HG03457 (cell line): ENCODE results near the gene FAM72A.
"Not testable (repeated sequence)": the region's sequence is repeated elsewhere in the genome, so short reads cannot be mapped to it uniquely, and the experiment has no call there.

Source experiments
- ATAC-seq: cut with Tn5 transposase; IDR thresholded peaks from one replicate; pipeline ENCODE4 v1.9.1; 2021; ENCODE audit warnings: moderate number of reproducible peaks; ENCODE audit not compliant: unreplicated experiment

FAM72A gene

GRCh38 chr1:206215600-206216392 lies 13.2 kb upstream of the FAM72A start:
- not testable (repeated sequence) for ATAC-seq

- not testable (repeated sequence) for ATAC-seq
Observed at GRCh38 chr1:206210802-206211201, 8.2 kb upstream of the FAM72A start.

- ATAC-seq, result not testable (repeated sequence)
Observed at GRCh38 chr1:206205569-206205968, 2.9 kb upstream of the FAM72A start.

- not testable (repeated sequence) for ATAC-seq
Observed at GRCh38 chr1:206204871-206205270, 2.2 kb upstream of the FAM72A start.

- not testable (repeated sequence) for ATAC-seq
Observed at GRCh38 chr1:206204159-206204511, 1.5 kb upstream of the FAM72A start.

GRCh38 chr1:206203364-206204158 lies 922 bp upstream of the FAM72A start, which contains the start of gene SRGAP2:
Gene SRGAP2 (plus strand): TSS chr1:206203541. CDS start chr1:206205971, 2,430 bp downstream.
- ATAC-seq, result not testable (repeated sequence)

- not testable (repeated sequence) for ATAC-seq
Observed at GRCh38 chr1:206196748-206197424, 5.8 kb downstream of the FAM72A start.

- ATAC-seq, result not testable (repeated sequence)
Observed at GRCh38 chr1:206195182-206195581, 7.5 kb downstream of the FAM72A start.

GRCh38 chr1:206186826-206187225 lies 15.8 kb downstream of the FAM72A start:
- not testable (repeated sequence) for ATAC-seq

GRCh38 chr1:206185778-206186177 lies 16.9 kb downstream of the FAM72A start:
- ATAC-seq, result not testable (repeated sequence)

GRCh38 chr1:206183788-206184187 lies 18.9 kb downstream of the FAM72A start:
- ATAC-seq, result not testable (repeated sequence)

- not testable (repeated sequence) for ATAC-seq
Observed at GRCh38 chr1:206182368-206183317, 20.0 kb downstream of the FAM72A start.

- ATAC-seq, result not testable (repeated sequence)
Observed at GRCh38 chr1:206179666-206180065, 23.0 kb downstream of the FAM72A start.

GRCh38 chr1:206178061-206178989 lies 24.3 kb downstream of the FAM72A start:
- ATAC-seq, result not testable (repeated sequence)

GRCh38 chr1:206176114-206176502 lies 26.5 kb downstream of the FAM72A start:
- ATAC-seq, result not testable (repeated sequence)

GRCh38 chr1:206175459-206176113 lies 27.1 kb downstream of the FAM72A start:
- ATAC-seq, result not testable (repeated sequence)

- ATAC-seq, result not testable (repeated sequence)
Observed at GRCh38 chr1:206174182-206174868, 28.3 kb downstream of the FAM72A start.
